Measurements from ENCODE around the gene CTIF.

DNA sequence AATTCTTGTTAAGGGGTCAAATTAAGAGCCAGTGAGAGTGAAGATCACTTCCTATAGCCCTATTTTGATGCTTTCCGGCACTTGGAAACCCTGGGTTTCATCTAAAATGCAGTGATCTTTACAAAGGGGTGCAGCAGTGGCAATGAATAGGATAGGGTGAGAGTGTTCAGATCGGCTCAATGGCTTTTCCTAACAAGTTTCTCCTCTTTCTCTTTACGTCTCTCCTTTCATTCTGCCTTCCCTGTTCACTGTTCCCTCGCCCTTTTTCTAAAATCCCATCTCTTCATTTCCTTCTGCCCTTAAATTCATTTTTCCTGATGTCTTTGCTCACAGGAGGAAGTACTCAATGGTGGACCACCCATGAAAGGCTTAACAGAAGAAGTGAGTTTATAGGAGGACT is 86.0 kb downstream of the CTIF start:
- TF ChIP-seq, protein P1, sequence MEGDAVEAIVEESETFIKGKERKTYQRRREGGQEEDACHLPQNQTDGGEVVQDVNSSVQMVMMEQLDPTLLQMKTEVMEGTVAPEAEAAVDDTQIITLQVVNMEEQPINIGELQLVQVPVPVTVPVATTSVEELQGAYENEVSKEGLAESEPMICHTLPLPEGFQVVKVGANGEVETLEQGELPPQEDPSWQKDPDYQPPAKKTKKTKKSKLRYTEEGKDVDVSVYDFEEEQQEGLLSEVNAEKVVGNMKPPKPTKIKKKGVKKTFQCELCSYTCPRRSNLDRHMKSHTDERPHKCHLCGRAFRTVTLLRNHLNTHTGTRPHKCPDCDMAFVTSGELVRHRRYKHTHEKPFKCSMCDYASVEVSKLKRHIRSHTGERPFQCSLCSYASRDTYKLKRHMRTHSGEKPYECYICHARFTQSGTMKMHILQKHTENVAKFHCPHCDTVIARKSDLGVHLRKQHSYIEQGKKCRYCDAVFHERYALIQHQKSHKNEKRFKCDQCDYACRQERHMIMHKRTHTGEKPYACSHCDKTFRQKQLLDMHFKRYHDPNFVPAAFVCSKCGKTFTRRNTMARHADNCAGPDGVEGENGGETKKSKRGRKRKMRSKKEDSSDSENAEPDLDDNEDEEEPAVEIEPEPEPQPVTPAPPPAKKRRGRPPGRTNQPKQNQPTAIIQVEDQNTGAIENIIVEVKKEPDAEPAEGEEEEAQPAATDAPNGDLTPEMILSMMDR (IDR thresholded peaks at IDR 0.05), result no peak
- TF ChIP-seq POLR2A (IDR thresholded peaks at IDR 0.05) (no peak), POLR2AphosphoS5 (IDR thresholded peaks at IDR 0.05) (no peak), EP300 (IDR thresholded peaks at IDR 0.05) (no peak)
